Activated CD4-positive, alpha-beta T cell treated with anti-CD3 and anti-CD28 coated beads, Interleukin-2, amount 50 U/mL, for 16 hours (primary cell): ENCODE measurements around the gene TRIM65.

Experiments
- DNase-seq: peaks from one replicate; pipeline ENCODE4 v3.0.0-alpha.2; 2020

Gene TRIM65

GRCh38 chr17:75850928-75851692, 45.6 kb downstream of the TRIM65 start:
- DNase-seq, result no peak

- DNase-seq, result no peak
These were observed 47.0 kb downstream of the TRIM65 start for GRCh38 chr17:75849724-75850123.

GRCh38 chr17:75849279-75849646, 47.5 kb downstream of the TRIM65 start:
- no peak for DNase-seq

- peak; percentile 74 for DNase-seq
These were observed 48.0 kb downstream of the TRIM65 start for GRCh38 chr17:75848523-75849278.

- no peak for DNase-seq
These were observed 48.9 kb downstream of the TRIM65 start for GRCh38 chr17:75847614-75848522.

GRCh38 chr17:75846692-75847613, 49.8 kb downstream of the TRIM65 start:
- no peak for DNase-seq

- no peak for DNase-seq
These were observed 50.6 kb downstream of the TRIM65 start for GRCh38 chr17:75845933-75846691.

GRCh38 chr17:75845058-75845711, 51.6 kb downstream of the TRIM65 start:
- peak; percentile 77 for DNase-seq

GRCh38 chr17:75844530-75845057, 52.2 kb downstream of the TRIM65 start:
- DNase-seq, result peak; percentile 22

- DNase-seq, result peak; percentile 63
These were observed 52.9 kb downstream of the TRIM65 start, which contains the start of gene UNC13D for GRCh38 chr17:75843577-75844529. UNC13D (minus strand) TSS chr17:75844404; CDS start chr17:75844337, 67 bp downstream.

- DNase-seq, result peak; percentile 36
These were observed 53.7 kb downstream of the TRIM65 start for GRCh38 chr17:75842963-75843576.

- no peak for DNase-seq
These were observed 54.3 kb downstream of the TRIM65 start for GRCh38 chr17:75842411-75842810.

GRCh38 chr17:75840799-75841164, 56.0 kb downstream of the TRIM65 start:
- DNase-seq, result no peak

- DNase-seq, result no peak
These were observed 56.6 kb downstream of the TRIM65 start for GRCh38 chr17:75839942-75840798.
